Measurements from ENCODE around the gene ANO9.

Gene ANO9

GRCh38 chr11:419248-420005 is 22.4 kb downstream of the ANO9 start:
- CTCF ChIA-PET, result interaction anchor here (0.7 kb wide), 1 partner anchor 30 kb away, joined by 4 read pairs; no protein-coding TSS in a partner anchor
- Histone ChIP-seq H3K9me3 (ENCODE audit: control extremely low read depth in 1 of 5, control insufficient read depth in 4 of 5, insufficient read depth in 2 of 5, low read depth in 1 of 5, low read length in 4 of 5) (no peaks in the 10 kb centered on the region), H3K4me1 (ENCODE audit: control extremely low read depth in 1 of 4, control insufficient read depth in 4 of 4, insufficient read depth in 4 of 4, low read length in 3 of 4) (peaks cover 5 to 34% (median 31%) of the 10 kb centered on the region in 4 experiments), H3K27ac (ENCODE audit: insufficient read depth in 1 of 2, low read depth in 1 of 2, low read length in 2 of 2, poor library complexity in 1 of 2, severe bottlenecking in 2 of 2) (no peak overlapping the region), H3K36me3 (ENCODE audit: control insufficient read depth in 4 of 4, insufficient read depth in 4 of 4, low read length in 3 of 4) (no peaks in the 10 kb centered on the region), H3K4me3 (ENCODE audit: control insufficient read depth in 1 of 7, extremely low read depth in 1 of 7, insufficient read depth in 4 of 7, low read depth in 2 of 7, low read length in 6 of 7) (no peak overlapping the region), H3K27me3 (replicated peaks in 2 of 5; ENCODE audit: control insufficient read depth in 4 of 5, insufficient read depth in 5 of 5, low read length in 4 of 5) (peaks cover 0 to 2% (median 0%) of the 10 kb centered on the region in 5 experiments)
- DNase-seq, result no peak
- WGBS (ENCODE audit: insufficient coverage), result 91% methylated on average over 16 of the region's 20 CpGs
- POLR2A ChIA-PET, result no interaction called here

GRCh38 chr11:418343-419247 is 23.2 kb downstream of the ANO9 start:
- H3K36me3 ChIP-seq (ENCODE audit: control insufficient read depth in 4 of 4, insufficient read depth in 4 of 4, low read length in 3 of 4), result no peaks in the 10 kb centered on the region
- no peak overlapping the region for H3K4me3 ChIP-seq (ENCODE audit: control insufficient read depth in 1 of 7, extremely low read depth in 1 of 7, insufficient read depth in 4 of 7, low read depth in 2 of 7, low read length in 6 of 7)
- ChIA-PET POLR2A (no interaction called here), CTCF (interaction anchor here (0.7 kb wide), 1 partner anchor 31 kb away, joined by 4 read pairs; no protein-coding TSS in a partner anchor)
- WGBS (ENCODE audit: insufficient coverage), result 99% methylated on average over 26 of the region's 30 CpGs
- no peaks in the 10 kb centered on the region for H3K9me3 ChIP-seq (ENCODE audit: control extremely low read depth in 1 of 5, control insufficient read depth in 4 of 5, insufficient read depth in 2 of 5, low read depth in 1 of 5, low read length in 4 of 5)
- H3K27ac ChIP-seq (ENCODE audit: insufficient read depth in 1 of 2, low read depth in 1 of 2, low read length in 2 of 2, poor library complexity in 1 of 2, severe bottlenecking in 2 of 2), result no peak overlapping the region
- peaks cover 5 to 41% (median 38%) of the 10 kb centered on the region in 4 experiments for H3K4me1 ChIP-seq (ENCODE audit: control extremely low read depth in 1 of 4, control insufficient read depth in 4 of 4, insufficient read depth in 4 of 4, low read length in 3 of 4)
- no peak for DNase-seq
- no peaks in the 10 kb centered on the region for H3K27me3 ChIP-seq (replicated peaks in 2 of 5; ENCODE audit: control insufficient read depth in 4 of 5, insufficient read depth in 5 of 5, low read length in 4 of 5)

- H3K27ac ChIP-seq (ENCODE audit: insufficient read depth in 1 of 2, low read depth in 1 of 2, low read length in 2 of 2, poor library complexity in 1 of 2, severe bottlenecking in 2 of 2), result no peak overlapping the region
Observed at GRCh38 chr11:417652-418342, 24.0 kb downstream of the ANO9 start.

GRCh38 chr11:416757-417621 is 24.8 kb downstream of the ANO9 start:
- peak in 1 of 3 donors; percentile 41 for DNase-seq
- Histone ChIP-seq H3K4me1 (ENCODE audit: control extremely low read depth in 1 of 4, control insufficient read depth in 4 of 4, insufficient read depth in 4 of 4, low read length in 3 of 4) (peaks cover 5 to 50% (median 49%) of the 10 kb centered on the region in 4 experiments), H3K36me3 (ENCODE audit: control insufficient read depth in 4 of 4, insufficient read depth in 4 of 4, low read length in 3 of 4) (no peaks in the 10 kb centered on the region), H3K27ac (ENCODE audit: insufficient read depth in 1 of 2, low read depth in 1 of 2, low read length in 2 of 2, poor library complexity in 1 of 2, severe bottlenecking in 2 of 2) (no peak overlapping the region), H3K9me3 (ENCODE audit: control extremely low read depth in 1 of 5, control insufficient read depth in 4 of 5, insufficient read depth in 2 of 5, low read depth in 1 of 5, low read length in 4 of 5) (no peaks in the 10 kb centered on the region), H3K27me3 (replicated peaks in 2 of 5; ENCODE audit: control insufficient read depth in 4 of 5, insufficient read depth in 5 of 5, low read length in 4 of 5) (no peaks in the 10 kb centered on the region), H3K4me3 (ENCODE audit: control insufficient read depth in 1 of 7, extremely low read depth in 1 of 7, insufficient read depth in 4 of 7, low read depth in 2 of 7, low read length in 6 of 7) (peak overlapping the region; percentile 64 to 91 (median 75))
- ChIA-PET CTCF (interaction anchor here (0.6 to 2.8 kb wide), 7 partner anchors 20 to 209 kb away, joined by 3 to 19 read pairs (median 3); no protein-coding TSS in a partner anchor), POLR2A (interaction anchor here (0.6 to 2.0 kb wide), 3 partner anchors 11 to 334 kb away, joined by 3 to 8 read pairs (median 8); partner anchors contain the start of gene PTDSS2)
- 1% methylated on average over 74 of the region's 97 CpGs for WGBS (ENCODE audit: insufficient coverage)

More at GRCh38 chr11:417652-418342, 24.0 kb downstream of the ANO9 start:
- H3K36me3 ChIP-seq (ENCODE audit: control insufficient read depth in 4 of 4, insufficient read depth in 4 of 4, low read length in 3 of 4), result no peaks in the 10 kb centered on the region
- H3K4me3 ChIP-seq (ENCODE audit: control insufficient read depth in 1 of 7, extremely low read depth in 1 of 7, insufficient read depth in 4 of 7, low read depth in 2 of 7, low read length in 6 of 7), result peak overlapping the region in 5 of 7 experiments; percentile 69 to 91 (median 79)
- ChIA-PET POLR2A (interaction anchor here (1.2 kb wide), 1 partner anchor 32 kb away, joined by 8 read pairs; the partner anchor contains the start of gene PTDSS2), CTCF (interaction anchor here (1.0 to 1.6 kb wide), 2 partner anchors 21 to 45 kb away, joined by 3 to 5 read pairs; no protein-coding TSS in a partner anchor)
- peaks cover 5 to 49% (median 46%) of the 10 kb centered on the region in 4 experiments for H3K4me1 ChIP-seq (ENCODE audit: control extremely low read depth in 1 of 4, control insufficient read depth in 4 of 4, insufficient read depth in 4 of 4, low read length in 3 of 4)
- H3K27me3 ChIP-seq (replicated peaks in 2 of 5; ENCODE audit: control insufficient read depth in 4 of 5, insufficient read depth in 5 of 5, low read length in 4 of 5), result no peaks in the 10 kb centered on the region
- WGBS (ENCODE audit: insufficient coverage), result 87% methylated on average over 14 of the region's 19 CpGs
- no peaks in the 10 kb centered on the region for H3K9me3 ChIP-seq (ENCODE audit: control extremely low read depth in 1 of 5, control insufficient read depth in 4 of 5, insufficient read depth in 2 of 5, low read depth in 1 of 5, low read length in 4 of 5)
- no peak for DNase-seq

- WGBS (ENCODE audit: insufficient coverage), result 2% methylated on average over 44 of the region's 45 CpGs
- H3K4me1 ChIP-seq (ENCODE audit: control extremely low read depth in 1 of 4, control insufficient read depth in 4 of 4, insufficient read depth in 4 of 4, low read length in 3 of 4), result peaks cover 5 to 50% (median 49%) of the 10 kb centered on the region in 4 experiments
- H3K36me3 ChIP-seq (ENCODE audit: control insufficient read depth in 4 of 4, insufficient read depth in 4 of 4, low read length in 3 of 4), result no peaks in the 10 kb centered on the region
- H3K27ac ChIP-seq (ENCODE audit: insufficient read depth in 1 of 2, low read depth in 1 of 2, low read length in 2 of 2, poor library complexity in 1 of 2, severe bottlenecking in 2 of 2), result no peak overlapping the region
- H3K4me3 ChIP-seq (ENCODE audit: control insufficient read depth in 1 of 7, extremely low read depth in 1 of 7, insufficient read depth in 4 of 7, low read depth in 2 of 7, low read length in 6 of 7), result peak overlapping the region; percentile 64 to 91 (median 75)
- ChIA-PET POLR2A (interaction anchor here (0.6 to 2.0 kb wide), 3 partner anchors 10 to 334 kb away, joined by 3 to 8 read pairs (median 8); partner anchors contain the start of gene PTDSS2), CTCF (interaction anchor here (0.6 to 2.8 kb wide), 7 partner anchors 10 to 208 kb away, joined by 3 to 19 read pairs (median 3); no protein-coding TSS in a partner anchor)
- H3K9me3 ChIP-seq (ENCODE audit: control extremely low read depth in 1 of 5, control insufficient read depth in 4 of 5, insufficient read depth in 2 of 5, low read depth in 1 of 5, low read length in 4 of 5), result no peaks in the 10 kb centered on the region
- no peaks in the 10 kb centered on the region for H3K27me3 ChIP-seq (replicated peaks in 2 of 5; ENCODE audit: control insufficient read depth in 4 of 5, insufficient read depth in 5 of 5, low read length in 4 of 5)
- no peak for DNase-seq
Observed at GRCh38 chr11:416051-416756, 25.6 kb downstream of the ANO9 start.

Data from common myeloid progenitor, CD34-positive (primary cell).